HEK293 (cell line): ENCODE results near the gene GJA3.
A peak's percentile ranks its signal among the peaks of the same experiment; 100 is the strongest.

Experiments
- CTCF ChIA-PET: fragments of 350-600 bp; formaldehyde crosslinking; extraction: SDS; loops from one replicate; lab custom pipeline; 2021; ENCODE audit warnings: antibody characterized with exemption; lab: Yijun Ruan, JAX
- POLR2A ChIA-PET: fragments of 300-600 bp; formaldehyde crosslinking; extraction: SDS; loops from one replicate; lab custom pipeline; 2020; ENCODE audit warnings: antibody characterized with exemption, inconsistent platforms; lab: Yijun Ruan, JAX
- H3K27ac ChIP-seq: fragments of 200-500 bp; sonication (Bioruptor generic); 2 replicates; pipeline ENCODE4 v1.5.1; 2014; ENCODE audit warnings: low read depth, low read length, control low read depth, inconsistent platforms; ENCODE audit errors: extremely low read depth
- H3K36me3 ChIP-seq, 2 experiments: fragments of 200-500 bp in 1 of 2; sonication (Bioruptor generic) in 1 of 2; 1 replicate in 1 of 2; 2 replicates in 1 of 2; pipeline ENCODE4 v1.5.1; 2014 to 2017; ENCODE audit warnings: inconsistent platforms in 2 of 2, low read length in 2 of 2; ENCODE audit not compliant: control insufficient read depth in 2 of 2, insufficient read depth in 1 of 2
- H3K4me1 ChIP-seq: fragments of 200-500 bp; sonication (Bioruptor generic); 2 replicates; pipeline ENCODE4 v1.5.1; 2014; ENCODE audit warnings: mild to moderate bottlenecking, low read length, inconsistent platforms; ENCODE audit not compliant: control insufficient read depth, insufficient read depth
- H3K4me3 ChIP-seq: 2 replicates; pipeline ENCODE4 v1.5.1; 2011; ENCODE audit warnings: low read depth, mild to moderate bottlenecking, control low read depth, low read length, moderate library complexity
- H3K9me3 ChIP-seq: fragments of 200-500 bp; sonication (Bioruptor generic); 2 replicates; pipeline ENCODE4 v1.5.1; 2014; ENCODE audit warnings: low read depth, low read length, inconsistent platforms; ENCODE audit not compliant: control insufficient read depth, insufficient read depth
- GLI4 ChIP-seq: fragments of 450-650 bp; formaldehyde crosslinking; IDR thresholded peaks from 2 replicates; pipeline ENCODE4 v1.5.1; 2016; ENCODE audit warnings: missing biosample characterization, missing genetic modification characterization
- KLF1 ChIP-seq: fragments of 450-650 bp; formaldehyde crosslinking; IDR thresholded peaks from 2 replicates; pipeline ENCODE4 v1.5.1; 2016; ENCODE audit warnings: missing biosample characterization, missing genetic modification characterization
- ZNF354C ChIP-seq: fragments of 450-650 bp; formaldehyde crosslinking; IDR thresholded peaks from 2 replicates; pipeline ENCODE4 v1.5.1; 2016; ENCODE audit warnings: missing biosample characterization, missing genetic modification characterization, low read depth, borderline replicate concordance
- ZNF654 ChIP-seq: fragments of 450-650 bp; formaldehyde crosslinking; IDR thresholded peaks from 2 replicates; pipeline ENCODE4 v1.5.1; 2016; ENCODE audit warnings: low read depth, missing biosample characterization, missing genetic modification characterization
- TF ChIP-seq, protein P1 (sequence below): fragments of 450-650 bp; formaldehyde crosslinking; conservative IDR thresholded peaks from 2 replicates; pipeline ENCODE4 v1.5.1; 2016; ENCODE audit warnings: low read depth, missing biosample characterization, missing genetic modification characterization

Gene GJA3

DNA sequence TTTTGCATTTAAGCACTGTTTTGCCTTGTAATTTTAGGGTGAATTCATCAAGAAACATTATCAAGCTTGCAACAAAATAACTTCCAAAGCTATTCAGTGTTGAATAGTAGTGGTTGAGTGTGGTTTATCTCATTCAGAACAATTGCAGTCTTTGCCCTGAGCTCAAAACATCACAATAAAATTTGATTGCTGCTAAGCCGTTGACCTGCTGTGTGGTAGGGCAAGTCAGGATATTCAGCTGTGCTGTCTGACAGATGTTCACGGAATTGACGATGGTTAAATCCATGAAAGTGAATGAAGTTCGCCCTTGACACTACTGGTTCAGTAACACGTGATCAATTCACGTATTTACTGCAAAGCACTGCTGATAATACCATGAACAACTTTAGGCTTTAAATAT, 66.9 kb downstream of the GJA3 start (continued):
- TF ChIP-seq, protein P1, sequence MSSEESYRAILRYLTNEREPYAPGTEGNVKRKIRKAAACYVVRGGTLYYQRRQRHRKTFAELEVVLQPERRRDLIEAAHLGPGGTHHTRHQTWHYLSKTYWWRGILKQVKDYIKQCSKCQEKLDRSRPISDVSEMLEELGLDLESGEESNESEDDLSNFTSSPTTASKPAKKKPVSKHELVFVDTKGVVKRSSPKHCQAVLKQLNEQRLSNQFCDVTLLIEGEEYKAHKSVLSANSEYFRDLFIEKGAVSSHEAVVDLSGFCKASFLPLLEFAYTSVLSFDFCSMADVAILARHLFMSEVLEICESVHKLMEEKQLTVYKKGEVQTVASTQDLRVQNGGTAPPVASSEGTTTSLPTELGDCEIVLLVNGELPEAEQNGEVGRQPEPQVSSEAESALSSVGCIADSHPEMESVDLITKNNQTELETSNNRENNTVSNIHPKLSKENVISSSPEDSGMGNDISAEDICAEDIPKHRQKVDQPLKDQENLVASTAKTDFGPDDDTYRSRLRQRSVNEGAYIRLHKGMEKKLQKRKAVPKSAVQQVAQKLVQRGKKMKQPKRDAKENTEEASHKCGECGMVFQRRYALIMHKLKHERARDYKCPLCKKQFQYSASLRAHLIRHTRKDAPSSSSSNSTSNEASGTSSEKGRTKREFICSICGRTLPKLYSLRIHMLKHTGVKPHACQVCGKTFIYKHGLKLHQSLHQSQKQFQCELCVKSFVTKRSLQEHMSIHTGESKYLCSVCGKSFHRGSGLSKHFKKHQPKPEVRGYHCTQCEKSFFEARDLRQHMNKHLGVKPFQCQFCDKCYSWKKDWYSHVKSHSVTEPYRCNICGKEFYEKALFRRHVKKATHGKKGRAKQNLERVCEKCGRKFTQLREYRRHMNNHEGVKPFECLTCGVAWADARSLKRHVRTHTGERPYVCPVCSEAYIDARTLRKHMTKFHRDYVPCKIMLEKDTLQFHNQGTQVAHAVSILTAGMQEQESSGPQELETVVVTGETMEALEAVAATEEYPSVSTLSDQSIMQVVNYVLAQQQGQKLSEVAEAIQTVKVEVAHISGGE (tag by site-specific recombination) = no peak
- TF ChIP-seq KLF1 (tag by site-specific recombination) (no peak), GLI4 (tag by site-specific recombination) (no peak)

DNA sequence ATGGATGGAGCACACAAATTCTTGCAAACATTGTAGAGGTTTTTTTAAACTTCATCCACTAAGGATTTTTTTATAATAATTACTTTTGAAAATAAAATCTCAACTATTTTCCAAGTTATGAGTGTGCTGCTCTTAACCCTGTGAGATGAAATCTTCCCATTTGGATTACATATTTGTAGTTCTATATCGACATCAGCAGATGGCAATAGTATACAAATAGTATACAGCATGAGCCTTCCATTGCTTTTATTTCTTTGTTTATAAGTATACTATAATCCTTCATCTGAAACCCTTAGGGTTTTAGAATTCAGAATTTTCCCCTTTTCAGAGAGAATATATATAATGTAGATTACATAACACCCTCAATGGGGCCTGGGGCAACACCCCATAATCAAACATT, 70.5 kb downstream of the GJA3 start:
- H3K36me3 ChIP-seq = peaks cover 0 to 9% of the 10 kb centered on the region in 2 experiments; a peak in 2 of 3 replicates
- ChIA-PET CTCF (interaction anchor here (1.0 to 1.3 kb wide), 2 partner anchors 21 to 73 kb away, joined by 3 read pairs; no protein-coding TSS in a partner anchor), POLR2A (no interaction called here)
- no peaks in the 10 kb centered on the region for H3K9me3 ChIP-seq
- H3K4me1 ChIP-seq = no peaks in the 10 kb centered on the region
- H3K27ac ChIP-seq = no peak overlapping the region
- no peak overlapping the region for H3K4me3 ChIP-seq
- TF ChIP-seq ZNF354C (tag by site-specific recombination) (no peak), ZNF654 (tag by site-specific recombination) (peak; percentile 39)
